Activated CD4-positive, alpha-beta memory T cell treated with anti-CD3 and anti-CD28 coated beads for 36 hours (primary cell): ENCODE data around the gene MS4A4E. TPM values are rescaled to one million over a fixed set of nuclear protein-coding genes. Genes with fewer than 3 reads are reported as not detected.
"Not testable (repeated sequence)": the region's sequence is repeated elsewhere in the genome, so short reads cannot be mapped to it uniquely, and the experiment has no call there.

Experiments used
- CTCF ChIA-PET: fragments of 350-600 bp; sonication (Branson Sonifier 250); formaldehyde crosslinking; loops from one replicate; lab custom pipeline; 2021; ENCODE audit warnings: antibody characterized with exemption, inconsistent platforms; lab: Charles Lee
- POLR2A ChIA-PET: fragments of 350-600 bp; sonication (Branson Sonifier 250); formaldehyde crosslinking; loops from one replicate; lab custom pipeline; 2021; ENCODE audit warnings: antibody characterized with exemption; lab: Charles Lee
- DNase-seq: peaks from one replicate; pipeline ENCODE4 v3.0.0-alpha.2; 2020
- H3K27ac Mint-ChIP-seq: one replicate; pipeline ENCODE4 v1.8.0; 2021; ENCODE audit warnings: mixed read lengths
- H3K27me3 Mint-ChIP-seq: one replicate; pipeline ENCODE4 v1.8.0; 2021; ENCODE audit warnings: mixed read lengths
- H3K36me3 Mint-ChIP-seq: one replicate; pipeline ENCODE4 v1.8.0; 2021; ENCODE audit warnings: mixed read lengths
- H3K4me1 Mint-ChIP-seq: one replicate; pipeline ENCODE4 v1.8.0; 2021; ENCODE audit warnings: low read depth, mixed read lengths
- H3K4me3 Mint-ChIP-seq: one replicate; pipeline ENCODE4 v1.8.0; 2021; ENCODE audit warnings: mild to moderate bottlenecking, mixed read lengths
- H3K9me3 Mint-ChIP-seq: one replicate; pipeline ENCODE4 v1.8.0; 2021; ENCODE audit warnings: mixed read lengths
- intact Hi-C: fragments of 100-400 bp; cut with micrococcal nuclease; formaldehyde crosslinking; loops from one replicate; pipeline ENCODE4 v1.15.1; 2023
- total RNA-seq, 2 experiments: library from RNA; stranded (reverse); gene quantifications; one replicate each; pipeline ENCODE4 v1.2.3, GENCODE V29; 2021

MS4A4E gene
- total RNA-seq, 2 experiments from 2014 or later: not detected

DNA sequence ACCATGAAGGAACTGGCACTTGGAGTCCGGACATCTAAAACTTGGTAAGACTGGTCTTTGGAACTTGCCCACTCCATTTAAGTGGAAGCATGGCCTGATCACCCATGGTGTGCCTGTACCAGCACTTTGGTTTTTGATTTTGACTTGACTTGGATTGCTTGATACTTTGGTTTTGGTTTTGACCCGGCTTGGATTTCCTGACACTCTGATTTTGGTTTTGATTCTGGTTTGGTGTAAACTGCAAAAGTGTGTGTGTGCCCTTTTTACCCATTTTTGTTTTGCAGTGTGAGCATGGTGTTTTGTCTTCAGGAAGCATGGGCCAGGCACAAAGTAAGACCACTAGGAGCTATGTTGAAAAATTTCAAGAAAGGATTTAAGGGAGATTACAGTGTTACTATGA lies 56.8 kb downstream of the MS4A4E start:
- H3K4me1 Mint-ChIP-seq, H3K9me3 Mint-ChIP-seq, H3K27ac Mint-ChIP-seq, H3K4me3 Mint-ChIP-seq, CTCF ChIA-PET, H3K27me3 Mint-ChIP-seq, POLR2A ChIA-PET, intact Hi-C loops, H3K36me3 Mint-ChIP-seq, DNase-seq: not testable (repeated sequence)

DNA sequence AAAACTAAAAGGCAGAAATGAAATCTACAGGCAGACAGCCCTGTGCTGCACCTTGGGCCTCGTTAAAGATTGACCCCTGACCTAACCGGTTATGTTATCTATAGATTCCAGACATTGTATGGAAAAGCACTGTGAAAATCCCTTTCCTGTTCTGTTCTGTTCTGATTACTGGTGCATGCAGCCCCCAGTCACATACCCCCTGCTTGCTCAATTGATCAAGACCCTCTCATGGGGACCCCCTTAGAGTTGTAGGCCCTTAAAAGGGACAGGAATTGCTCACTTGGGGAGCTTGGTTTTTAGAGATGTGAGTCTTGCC lies 57.5 kb downstream of the MS4A4E start:
- H3K4me3 Mint-ChIP-seq, POLR2A ChIA-PET, CTCF ChIA-PET, H3K27me3 Mint-ChIP-seq, H3K36me3 Mint-ChIP-seq, H3K27ac Mint-ChIP-seq, intact Hi-C loops, DNase-seq, H3K4me1 Mint-ChIP-seq, H3K9me3 Mint-ChIP-seq: not testable (repeated sequence)

DNA sequence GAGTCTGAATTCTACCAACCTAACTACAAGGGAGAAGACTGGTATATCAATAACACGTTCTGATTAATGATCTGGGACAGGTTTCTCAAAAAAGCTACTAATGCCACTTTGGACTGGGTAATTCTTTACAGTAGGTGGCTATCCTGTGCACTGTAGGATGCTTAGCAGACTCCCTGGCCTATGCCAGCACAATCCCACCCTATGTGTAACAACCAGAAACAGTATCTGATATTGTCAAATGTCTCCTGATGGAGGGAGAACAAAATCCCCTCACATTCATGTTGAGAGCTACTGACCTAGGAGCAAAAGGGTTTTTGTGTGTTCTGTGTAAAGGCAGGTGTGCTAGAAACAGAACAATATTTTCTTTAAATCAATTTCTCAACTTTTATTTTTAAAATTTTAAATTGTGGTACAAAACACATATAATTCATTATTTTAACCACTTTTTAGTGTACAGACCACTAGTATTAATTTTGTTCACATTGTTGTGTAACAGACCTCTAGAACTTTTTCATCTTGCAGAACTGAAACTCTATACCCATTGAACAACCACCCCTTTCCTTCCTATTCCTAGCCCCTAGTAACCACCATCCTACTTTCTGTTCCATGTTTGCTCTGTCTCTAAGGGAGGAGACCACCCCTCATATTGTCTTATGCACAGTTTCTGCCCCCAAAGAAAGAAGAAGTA lies 58.0 kb downstream of the MS4A4E start:
- Mint-ChIP-seq H3K27me3 (peaks cover 10% of the 10 kb centered on the region), H3K4me3 (no peak overlapping the region), H3K9me3 (peaks cover 2% of the 10 kb centered on the region), H3K36me3 (no peaks in the 10 kb centered on the region), H3K27ac (no peak overlapping the region), H3K4me1 (peaks cover 3% of the 10 kb centered on the region)
- POLR2A ChIA-PET: no interaction called here
- intact Hi-C loops: no loop called here
- DNase-seq: no peak
- CTCF ChIA-PET: no interaction called here

DNA sequence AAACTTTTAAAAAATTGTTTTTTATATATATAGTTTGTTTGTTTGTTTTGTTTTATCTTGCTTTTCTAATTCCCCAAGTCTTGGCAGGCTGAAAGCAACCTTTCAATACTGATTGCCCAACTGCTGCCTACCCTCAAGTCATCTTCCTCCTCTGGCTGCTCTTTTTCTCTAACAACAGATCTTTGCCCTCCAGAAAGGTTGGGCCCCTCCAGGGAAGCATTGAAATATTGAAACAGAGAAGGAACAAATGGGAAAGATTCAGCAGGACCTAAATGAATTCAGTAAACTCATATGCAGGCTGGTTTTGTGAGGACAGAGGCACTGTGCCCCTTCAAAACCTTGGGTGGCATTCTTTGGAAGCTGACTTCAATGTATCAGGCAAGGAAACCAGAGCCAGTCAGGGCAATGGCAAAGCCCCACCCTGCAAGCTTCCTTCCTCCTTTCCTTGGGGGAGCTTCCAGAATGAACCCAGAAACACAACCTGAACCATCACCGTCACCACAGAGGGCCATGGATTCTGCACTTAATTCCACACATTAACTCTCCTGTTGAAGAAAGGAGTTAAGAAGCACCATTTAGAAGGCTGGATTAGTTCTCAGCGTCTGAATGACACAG lies 59.2 kb downstream of the MS4A4E start:
- Mint-ChIP-seq H3K9me3 (peaks cover 2% of the 10 kb centered on the region), H3K4me3 (no peak overlapping the region), H3K36me3 (no peaks in the 10 kb centered on the region), H3K27ac (no peak overlapping the region), H3K4me1 (peaks cover 3% of the 10 kb centered on the region), H3K27me3 (peaks cover 17% of the 10 kb centered on the region)
- intact Hi-C loops: no loop called here
- CTCF ChIA-PET: no interaction called here
- no peak for DNase-seq
- POLR2A ChIA-PET: no interaction called here

DNA sequence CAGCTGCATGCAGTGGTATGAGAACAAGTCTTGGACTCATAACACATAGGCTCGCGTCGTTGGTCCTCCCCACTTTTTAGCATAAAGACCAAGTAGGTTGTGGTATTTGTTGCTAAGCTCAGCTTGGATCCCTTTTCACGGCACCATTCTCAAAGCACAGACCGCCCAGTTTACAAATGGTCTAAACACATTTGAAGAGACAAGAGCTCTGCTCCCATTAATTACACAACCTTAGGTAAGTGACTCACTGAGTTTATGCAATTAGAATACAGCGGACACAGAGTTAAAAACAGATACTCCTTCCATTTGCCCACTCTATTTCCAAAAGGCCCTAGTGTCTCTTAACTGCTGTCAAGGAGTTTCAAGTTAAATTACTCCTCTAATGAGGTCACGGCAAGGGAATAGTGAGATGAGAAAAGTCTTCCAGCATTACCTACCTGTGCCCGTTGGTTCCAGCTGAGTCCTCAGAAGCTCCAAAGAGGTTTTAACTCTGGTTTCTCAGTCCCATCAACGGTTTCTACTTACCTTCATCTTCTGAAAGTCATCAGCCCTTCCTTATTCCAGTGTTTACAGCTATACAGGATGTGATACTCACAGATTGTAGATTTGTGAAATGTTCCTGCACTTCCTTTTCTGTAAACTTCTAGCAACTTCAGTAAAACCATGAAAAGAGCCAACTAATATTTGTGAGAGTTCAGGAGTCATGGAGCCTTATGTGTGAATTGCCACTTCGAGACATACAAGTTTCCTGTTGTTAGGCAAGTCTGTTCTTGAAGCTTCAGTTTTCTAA lies 60.2 kb downstream of the MS4A4E start, which contains the start of gene MS4A6A:
MS4A6A (minus strand) TSS at position 543 of the 790 bp plus-strand sequence. CDS start 1,356 bp downstream, outside the sequence.
- intact Hi-C loops: no loop called here
- Mint-ChIP-seq H3K4me3 (no peak within 1 kb of the TSS), H3K27me3 (peaks cover 17% of the 10 kb centered on the region), H3K4me1 (peaks cover 3% of the 10 kb centered on the region), H3K9me3 (peaks cover 2% of the 10 kb centered on the region), H3K27ac (no peak within 1 kb of the TSS), H3K36me3 (no peaks in the 10 kb centered on the region)
- ChIA-PET POLR2A (no interaction called here), CTCF (interaction anchor here (1.0 to 1.2 kb wide), 3 partner anchors 12 to 17 kb away, joined by 3 to 5 read pairs (median 3); no protein-coding TSS in a partner anchor)
- DNase-seq: no peak

DNA sequence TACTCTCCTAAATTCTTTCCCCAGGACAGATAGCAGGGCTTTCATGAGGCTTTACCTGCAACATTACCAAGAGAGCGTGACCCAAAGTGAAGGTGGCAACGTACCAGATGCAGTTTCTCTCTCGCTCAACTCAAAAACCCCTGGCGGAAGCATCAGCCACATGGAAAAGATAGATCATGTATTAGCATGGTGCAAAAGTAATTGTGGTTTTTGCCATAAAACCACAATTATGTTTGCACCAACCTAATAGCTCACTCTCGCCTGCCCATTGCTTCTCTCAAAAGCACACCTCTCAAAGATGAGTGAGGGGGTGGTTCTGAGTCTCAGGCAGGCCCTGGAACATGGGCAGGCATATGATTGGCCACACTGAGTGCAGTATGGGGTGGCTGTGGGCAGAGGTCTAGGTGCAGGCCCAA lies 67.1 kb downstream of the MS4A4E start:
- POLR2A ChIA-PET: no interaction called here
- CTCF ChIA-PET: interaction anchor here (0.6 kb wide), 1 partner anchor 39 kb away, joined by 3 read pairs; no protein-coding TSS in a partner anchor
- Mint-ChIP-seq H3K9me3 (no peaks in the 10 kb centered on the region), H3K4me3 (no peak overlapping the region), H3K27ac (no peak overlapping the region), H3K27me3 (peaks cover 27% of the 10 kb centered on the region), H3K4me1 (peaks cover 7% of the 10 kb centered on the region), H3K36me3 (no peaks in the 10 kb centered on the region)
- DNase-seq: peak; percentile 30
- intact Hi-C loops: loop anchor here (10.0 kb wide), 1 partner anchor 129 kb away; no protein-coding TSS in a partner anchor

DNA sequence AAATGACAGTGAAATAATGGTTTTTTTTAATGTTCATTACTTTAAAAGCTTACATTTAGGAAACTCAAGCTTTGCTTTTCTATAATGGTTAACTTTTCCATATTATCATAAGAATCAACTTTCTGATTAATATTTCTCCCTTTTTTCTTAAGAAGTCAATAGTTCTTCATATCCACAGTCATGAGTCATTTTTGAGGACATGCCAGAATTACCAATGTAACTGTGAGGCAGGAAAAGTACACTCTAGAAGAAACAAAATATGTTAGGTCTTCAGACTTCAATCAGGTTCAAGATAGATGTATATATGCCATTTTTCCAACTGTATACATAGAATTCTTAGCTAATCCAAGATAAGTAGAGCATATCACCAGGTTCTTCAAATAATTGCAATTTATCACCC lies 70.9 kb downstream of the MS4A4E start:
- Mint-ChIP-seq H3K27ac (no peak overlapping the region), H3K4me1 (peaks cover 7% of the 10 kb centered on the region), H3K27me3 (peaks cover 26% of the 10 kb centered on the region), H3K9me3 (peaks cover 25% of the 10 kb centered on the region), H3K4me3 (no peak overlapping the region), H3K36me3 (no peaks in the 10 kb centered on the region)
- ChIA-PET POLR2A (no interaction called here), CTCF (interaction anchor here (0.9 to 1.3 kb wide), 2 partner anchors 21 to 23 kb away, joined by 3 read pairs; no protein-coding TSS in a partner anchor)
- intact Hi-C loops: loop anchor here (10.0 kb wide), 1 partner anchor 133 kb away; no protein-coding TSS in a partner anchor
- no peak for DNase-seq

DNA sequence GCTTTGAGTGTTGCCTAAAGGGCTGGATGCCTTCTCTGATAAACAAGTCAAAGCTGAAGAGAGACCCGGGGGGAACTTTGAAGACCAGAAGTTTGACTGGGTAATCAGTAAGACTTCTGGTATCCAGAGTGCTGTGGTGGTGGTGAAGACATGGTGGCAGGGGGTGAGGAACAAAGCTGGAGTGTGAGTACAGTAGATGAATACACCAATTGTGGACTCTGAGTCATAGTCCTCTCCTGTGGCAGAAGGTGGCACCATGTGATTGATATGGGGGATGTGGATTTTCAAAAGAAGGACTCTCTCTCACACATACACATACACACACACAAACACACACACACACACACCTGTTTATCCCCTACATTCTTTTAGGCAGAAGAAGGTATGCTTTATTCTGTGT lies 72.4 kb downstream of the MS4A4E start:
- peaks cover 25% of the 10 kb centered on the region for H3K9me3 Mint-ChIP-seq
- no peak overlapping the region for H3K27ac Mint-ChIP-seq
- CTCF ChIA-PET: interaction anchor here (1.5 to 1.6 kb wide), 2 partner anchors 23 to 26 kb away, joined by 3 to 5 read pairs; no protein-coding TSS in a partner anchor
- no peaks in the 10 kb centered on the region for H3K36me3 Mint-ChIP-seq
- no peak for DNase-seq
- peaks cover under 1% of the 10 kb centered on the region for H3K4me1 Mint-ChIP-seq
- POLR2A ChIA-PET: no interaction called here
- peaks cover 31% of the 10 kb centered on the region for H3K27me3 Mint-ChIP-seq
- intact Hi-C loops: loop anchor here (10.0 kb wide), 1 partner anchor 134 kb away; no protein-coding TSS in a partner anchor
- H3K4me3 Mint-ChIP-seq: no peak overlapping the region

DNA sequence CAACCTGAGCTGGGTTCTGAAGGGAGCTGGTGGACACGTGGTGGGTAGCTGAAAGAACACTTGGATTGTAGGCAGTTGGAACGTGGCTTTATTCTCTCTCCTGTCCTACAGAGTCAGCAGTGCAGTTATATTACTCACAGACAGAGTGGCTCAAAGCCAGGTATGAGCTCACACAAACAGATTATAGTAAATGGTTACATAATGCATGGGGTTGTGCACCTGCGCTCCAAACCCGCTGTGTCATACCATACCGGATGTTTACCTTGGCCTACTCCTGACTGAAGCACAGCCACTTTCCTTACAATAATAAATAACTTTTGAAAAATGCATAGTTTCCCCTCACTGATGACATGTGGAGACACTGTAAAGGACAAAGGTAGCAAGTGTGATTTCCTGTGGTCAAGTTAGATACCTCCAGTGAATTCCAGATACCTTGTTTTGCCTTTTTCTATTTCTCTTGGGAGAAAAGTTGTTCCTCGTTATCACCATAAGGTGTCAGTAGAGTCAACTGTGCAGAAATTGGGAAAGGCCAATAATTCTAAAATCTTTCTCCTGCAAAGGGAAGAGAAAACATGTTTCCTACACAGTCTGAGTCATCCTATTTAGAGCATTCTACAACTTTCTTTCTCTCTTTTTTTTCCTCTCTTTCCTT lies 73.5 kb downstream of the MS4A4E start:
- DNase-seq: peak; percentile 24
- intact Hi-C loops: no loop called here
- ChIA-PET POLR2A (no interaction called here), CTCF (interaction anchor here (1.6 kb wide), 1 partner anchor 24 kb away, joined by 5 read pairs; no protein-coding TSS in a partner anchor)
- H3K27ac Mint-ChIP-seq: no peak overlapping the region
- peaks cover 30% of the 10 kb centered on the region for H3K9me3 Mint-ChIP-seq
- H3K27me3 Mint-ChIP-seq: peaks cover 30% of the 10 kb centered on the region
- no peak overlapping the region for H3K4me3 Mint-ChIP-seq
- H3K4me1 Mint-ChIP-seq: peaks cover 7% of the 10 kb centered on the region
- H3K36me3 Mint-ChIP-seq: no peaks in the 10 kb centered on the region

DNA sequence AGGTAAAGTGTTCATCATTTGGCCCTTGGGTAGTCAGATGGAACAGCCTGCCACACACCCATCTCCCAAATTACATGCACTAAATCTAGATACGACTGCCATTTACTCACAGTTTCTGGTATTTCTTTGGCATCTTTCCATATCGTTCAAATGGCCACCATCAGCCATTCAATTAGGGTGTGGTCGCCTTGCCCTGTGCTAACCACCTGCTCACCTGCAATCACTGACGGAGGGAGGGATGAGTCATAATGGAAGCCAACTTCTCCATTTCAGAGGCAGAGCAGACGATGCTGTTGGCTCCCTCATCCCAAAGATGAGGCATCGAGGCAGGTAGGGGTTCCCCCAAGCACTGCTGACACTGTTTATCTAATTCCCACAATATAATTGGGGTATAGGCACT lies 74.6 kb downstream of the MS4A4E start:
- ChIA-PET CTCF (no interaction called here), POLR2A (no interaction called here)
- H3K4me3 Mint-ChIP-seq: no peak overlapping the region
- peaks cover 32% of the 10 kb centered on the region for H3K27me3 Mint-ChIP-seq
- H3K9me3 Mint-ChIP-seq: peaks cover 30% of the 10 kb centered on the region
- intact Hi-C loops: no loop called here
- H3K36me3 Mint-ChIP-seq: no peaks in the 10 kb centered on the region
- H3K4me1 Mint-ChIP-seq: peaks cover 7% of the 10 kb centered on the region
- DNase-seq: no peak
- H3K27ac Mint-ChIP-seq: no peak overlapping the region

DNA sequence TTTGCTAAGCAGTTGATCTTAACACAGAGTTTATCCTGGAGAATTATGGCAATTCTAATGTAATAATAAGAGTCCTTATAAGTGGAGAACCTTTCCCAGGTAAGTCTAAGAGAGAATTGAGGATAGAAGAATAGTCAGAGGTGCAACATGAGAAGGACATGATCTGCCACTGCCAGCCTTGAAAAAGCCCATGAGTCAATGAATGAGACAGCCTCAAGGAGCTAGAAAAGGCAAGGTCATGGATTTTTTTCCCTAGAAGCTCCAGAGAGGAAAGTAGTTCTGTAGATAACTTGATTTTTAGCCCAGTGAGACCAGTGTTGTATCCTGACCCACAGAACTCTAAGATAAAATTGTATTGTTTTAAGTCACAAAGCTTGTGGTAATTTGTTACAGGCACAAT lies 77.0 kb downstream of the MS4A4E start:
- peaks cover 7% of the 10 kb centered on the region for H3K4me1 Mint-ChIP-seq
- DNase-seq: no peak
- H3K9me3 Mint-ChIP-seq: peaks cover 30% of the 10 kb centered on the region
- no peak overlapping the region for H3K4me3 Mint-ChIP-seq
- peaks cover 38% of the 10 kb centered on the region for H3K27me3 Mint-ChIP-seq
- POLR2A ChIA-PET: no interaction called here
- intact Hi-C loops: no loop called here
- no peak overlapping the region for H3K27ac Mint-ChIP-seq
- CTCF ChIA-PET: interaction anchor here (0.8 to 1.0 kb wide), 3 partner anchors 17 to 610 kb away, joined by 3 to 4 read pairs (median 4); partner anchors contain the start of gene MS4A6A
- no peaks in the 10 kb centered on the region for H3K36me3 Mint-ChIP-seq
